Measurements from ENCODE around the gene PTPN1. TPM values are rescaled to one million over a fixed set of nuclear protein-coding genes. Genes with fewer than 3 reads are reported as not detected.

Gene PTPN1
- total and polyA plus RNA-seq, 2 of the 4 experiments (the other 2 are of a cell fraction), result 31.7 to 37.4 TPM

DNA sequence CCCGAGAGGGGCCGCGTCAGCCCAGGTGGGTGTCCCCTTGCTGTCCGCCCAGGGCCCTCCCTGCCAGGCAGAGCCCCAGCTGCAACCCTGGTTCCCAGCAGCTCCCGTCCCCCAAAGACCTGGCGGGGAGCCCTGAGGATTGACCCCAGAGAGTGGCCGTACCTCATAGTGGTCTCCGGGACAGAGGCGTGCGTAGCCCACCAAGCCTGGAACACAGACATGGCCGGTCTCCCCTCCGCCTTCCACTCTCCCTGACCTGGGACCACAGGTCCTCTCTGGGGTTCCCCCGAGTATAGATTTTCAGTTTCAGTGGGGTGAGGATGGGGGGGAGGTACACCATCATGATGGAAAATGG, 98.5 kb downstream of the PTPN1 start:
- Histone ChIP-seq H3K36me3 (ENCODE audit: control insufficient read depth, insufficient read depth, low read length) (peaks cover 4% of the 10 kb centered on the region), H4K20me1 (ENCODE audit: insufficient read depth, low read length) (no peaks in the 10 kb centered on the region), H3K27me3 (ENCODE audit: control insufficient read depth, insufficient read depth, low read length) (no peaks in the 10 kb centered on the region), H3K9me3 (ENCODE audit: control insufficient read depth, insufficient read depth, low read length) (no peaks in the 10 kb centered on the region), H2BK15ac (ENCODE audit: low read depth, low read length) (no peak overlapping the region), H2BK5ac (ENCODE audit: low read depth, low read length, poor library complexity, severe bottlenecking) (no peak overlapping the region), H2AK9ac (replicated peaks; ENCODE audit: low read depth, low read length, poor library complexity) (no peak overlapping the region), H3K4me1 (ENCODE audit: control insufficient read depth, insufficient read depth, low read length) (0 out of 2 replicates have a peak, but pooled peaks cover 4% of the 10 kb centered on the region), H3K27ac (ENCODE audit: insufficient read depth, low read length) (no peak overlapping the region), H3K9ac (ENCODE audit: low read depth, low read length) (no peak overlapping the region), H2BK20ac (ENCODE audit: low read depth, low read length) (no peak overlapping the region), H2AFZ (replicated peaks; ENCODE audit: low read length, poor library complexity) (peak overlapping the region; percentile 21), H3K4me3 (ENCODE audit: insufficient read depth, low read depth, low read length) (no peak overlapping the region), H3K79me1 (ENCODE audit: low read depth in 1 of 2, low read length in 2 of 2) (no peaks in the 10 kb centered on the region), H3K18ac (ENCODE audit: low read depth, low read length) (no peak overlapping the region), H4K5ac (ENCODE audit: low read depth, low read length) (no peak overlapping the region), H4K8ac (ENCODE audit: low read depth in 2 of 2, low read length in 2 of 2) (no peak overlapping the region), H3K56ac (ENCODE audit: extremely low read depth, insufficient read depth, low read length) (no peak overlapping the region), H3K23ac (ENCODE audit: low read depth, low read length) (no peak overlapping the region), H3K14ac (replicated peaks; ENCODE audit: low read depth, low read length) (no peak overlapping the region), H3K4me2 (ENCODE audit: low read depth, low read length) (no peak overlapping the region), H3K9me1 (ENCODE audit: insufficient read depth, low read length) (no peaks in the 10 kb centered on the region), H3K4ac (ENCODE audit: low read depth, low read length) (no peak overlapping the region), H4K91ac (ENCODE audit: insufficient read depth, low read depth, low read length) (no peak overlapping the region), H2BK120ac (ENCODE audit: low read depth, low read length) (no peak overlapping the region), H2AK5ac (ENCODE audit: low read depth, low read length) (no peak overlapping the region)
- dilution Hi-C loops (cut with HindIII; ENCODE audit: low sequenced_read_pairs, unreplicated experiment) (no loop called here), in situ Hi-C loops (cut with MboI; ENCODE audit: low sequenced_read_pairs) (no loop called here), intact Hi-C loops (cut with micrococcal nuclease) (no loop called here)
- BruUV-seq (replicated peaks), result no TSS peak
- ATAC-seq (ENCODE audit: low read depth) (no peak), DNase-seq (no peak)
- TF ChIP-seq CEBPB (IDR thresholded peaks at IDR 0.05; ENCODE audit: low read depth, low read length), result no peak
- no peak for TF ChIP-seq MXI1 (IDR thresholded peaks at IDR 0.05; ENCODE audit: borderline replicate concordance, low read depth, low read length)
- TF ChIP-seq POLR2A (IDR thresholded peaks at IDR 0.05; ENCODE audit: low read depth, low read length), result no peak
- TF ChIP-seq MAFK (IDR thresholded peaks at IDR 0.05; ENCODE audit: low read depth, low read length), result no peak
- no peak for TF ChIP-seq FOS (IDR thresholded peaks at IDR 0.05; ENCODE audit: low read depth, low read length)
- TF ChIP-seq RCOR1 (IDR thresholded peaks at IDR 0.05; ENCODE audit: insufficient replicate concordance, low read length), result no peak
- TF ChIP-seq RAD21 (IDR thresholded peaks at IDR 0.05; ENCODE audit: low read length), result no peak
- no peak for TF ChIP-seq USF2 (IDR thresholded peaks at IDR 0.05; ENCODE audit: low read depth, low read length)
- no peak for TF ChIP-seq BHLHE40 (IDR thresholded peaks at IDR 0.05; ENCODE audit: low read depth, low read length)
- no peak for TF ChIP-seq SMC3 (IDR thresholded peaks at IDR 0.05; ENCODE audit: low read depth, low read length)
- TF ChIP-seq, protein P1, sequence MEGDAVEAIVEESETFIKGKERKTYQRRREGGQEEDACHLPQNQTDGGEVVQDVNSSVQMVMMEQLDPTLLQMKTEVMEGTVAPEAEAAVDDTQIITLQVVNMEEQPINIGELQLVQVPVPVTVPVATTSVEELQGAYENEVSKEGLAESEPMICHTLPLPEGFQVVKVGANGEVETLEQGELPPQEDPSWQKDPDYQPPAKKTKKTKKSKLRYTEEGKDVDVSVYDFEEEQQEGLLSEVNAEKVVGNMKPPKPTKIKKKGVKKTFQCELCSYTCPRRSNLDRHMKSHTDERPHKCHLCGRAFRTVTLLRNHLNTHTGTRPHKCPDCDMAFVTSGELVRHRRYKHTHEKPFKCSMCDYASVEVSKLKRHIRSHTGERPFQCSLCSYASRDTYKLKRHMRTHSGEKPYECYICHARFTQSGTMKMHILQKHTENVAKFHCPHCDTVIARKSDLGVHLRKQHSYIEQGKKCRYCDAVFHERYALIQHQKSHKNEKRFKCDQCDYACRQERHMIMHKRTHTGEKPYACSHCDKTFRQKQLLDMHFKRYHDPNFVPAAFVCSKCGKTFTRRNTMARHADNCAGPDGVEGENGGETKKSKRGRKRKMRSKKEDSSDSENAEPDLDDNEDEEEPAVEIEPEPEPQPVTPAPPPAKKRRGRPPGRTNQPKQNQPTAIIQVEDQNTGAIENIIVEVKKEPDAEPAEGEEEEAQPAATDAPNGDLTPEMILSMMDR (conservative IDR thresholded peaks at IDR 0.05; ENCODE audit: low read depth, low read length), result no peak
- TF ChIP-seq CHD1 (IDR thresholded peaks at IDR 0.05; ENCODE audit: low read depth, low read length), result no peak
- no peak for TF ChIP-seq MAZ (IDR thresholded peaks at IDR 0.05; ENCODE audit: borderline replicate concordance, low read depth, low read length)
- no peak for TF ChIP-seq NFE2L2 (IDR thresholded peaks at IDR 0.05; ENCODE audit: low read depth, low read length)
- TF ChIP-seq ELK1 (IDR thresholded peaks at IDR 0.05; ENCODE audit: borderline replicate concordance, low read depth, low read length), result no peak
- no peak for TF ChIP-seq RFX5 (IDR thresholded peaks at IDR 0.05; ENCODE audit: low read depth, low read length)
- ChIA-PET CTCF (interaction anchor here (0.5 kb wide), 1 partner anchor 112 kb away, joined by 3 read pairs; no protein-coding TSS in a partner anchor), POLR2A (ENCODE audit: unreplicated experiment) (no interaction called here)
- WGBS, 2 experiments (ENCODE audit: extremely low coverage in 2 of 2, insufficient read length in 1 of 2), result 95% methylated on average over 6 of the region's 13 CpGs; no CpG with 5 or more reads in 1 of the 2 experiments
